Keratinocyte (primary cell): ENCODE measurements around the gene IRGQ. TPM values are rescaled to one million over a fixed set of nuclear protein-coding genes. Genes with fewer than 3 reads are reported as not detected.
A peak's percentile ranks its signal among the peaks of the same experiment; 100 is the strongest.

Experiments
- DNase-seq: peaks from one replicate; pipeline ENCODE4 v3.0.0-alpha.2; 2011; ENCODE audit warnings: low read depth, missing footprints, low spot score
- FAIRE-seq: peaks from 2 replicates; lab custom pipeline; 2011; peaks lifted over from hg19 to GRCh38; lab: Jason Lieb, UNC
- H2AFZ ChIP-seq: 2 replicates; pipeline ENCODE4 v1.6.0; 2012; ENCODE audit warnings: low read length, control low read depth, inconsistent platforms; ENCODE audit not compliant: control insufficient read depth
- H3K27ac ChIP-seq: 2 replicates; pipeline ENCODE4 v1.5.1; 2011; ENCODE audit warnings: low read length; ENCODE audit not compliant: control insufficient read depth, insufficient read depth
- H3K27me3 ChIP-seq: 3 replicates; pipeline ENCODE4 v1.6.0; 2011; ENCODE audit warnings: low read length; ENCODE audit not compliant: control insufficient read depth, insufficient read depth; ENCODE audit errors: extremely low read depth
- H3K36me3 ChIP-seq, 2 experiments: 2 replicates in 1 of 2; 3 replicates in 1 of 2; pipeline ENCODE4 v1.5.1; 2011; ENCODE audit warnings: low read length in 2 of 2, mild to moderate bottlenecking in 1 of 2; ENCODE audit not compliant: control insufficient read depth in 2 of 2, insufficient read depth in 2 of 2; ENCODE audit errors: extremely low read depth in 1 of 2
- H3K4me1 ChIP-seq: 3 replicates; pipeline ENCODE4 v1.5.1; 2011; ENCODE audit warnings: low read length; ENCODE audit not compliant: control insufficient read depth, insufficient read depth; ENCODE audit errors: extremely low read depth
- H3K4me2 ChIP-seq: 3 replicates; pipeline ENCODE4 v1.6.0; 2011; ENCODE audit warnings: low read depth, low read length; ENCODE audit not compliant: control insufficient read depth, insufficient read depth; ENCODE audit errors: extremely low read depth
- H3K4me3 ChIP-seq, 3 experiments: fragments of 200-600 bp in 1 of 3; sonication (generic) in 1 of 3; 2 replicates in 2 of 3; 3 replicates in 1 of 3; pipeline ENCODE4 v1.5.1; 2011 to 2016; ENCODE audit warnings: low read length in 3 of 3, mild to moderate bottlenecking in 3 of 3, control low read depth in 2 of 3, inconsistent platforms in 1 of 3, low read depth in 1 of 3, mixed read lengths in 1 of 3, mixed run types in 1 of 3, moderate library complexity in 1 of 3; ENCODE audit not compliant: control insufficient read depth in 2 of 3, insufficient read depth in 2 of 3; ENCODE audit errors: extremely low read depth in 1 of 3
- H3K79me2 ChIP-seq: 2 replicates; pipeline ENCODE4 v1.6.0; 2012; ENCODE audit warnings: low read length; ENCODE audit not compliant: control insufficient read depth, insufficient read depth
- H3K9ac ChIP-seq: 3 replicates; pipeline ENCODE4 v1.6.0; 2011; ENCODE audit warnings: low read length; ENCODE audit not compliant: control insufficient read depth, insufficient read depth; ENCODE audit errors: extremely low read depth
- H3K9me1 ChIP-seq: 3 replicates; pipeline ENCODE4 v1.6.0; 2011; ENCODE audit warnings: low read length; ENCODE audit not compliant: control insufficient read depth, insufficient read depth; ENCODE audit errors: extremely low read depth
- H3K9me3 ChIP-seq: 2 replicates; pipeline ENCODE4 v1.5.1; 2012; ENCODE audit warnings: low read depth, low read length; ENCODE audit not compliant: control insufficient read depth
- H4K20me1 ChIP-seq: 3 replicates; pipeline ENCODE4 v1.6.0; 2011; ENCODE audit warnings: low read length; ENCODE audit not compliant: control insufficient read depth, insufficient read depth; ENCODE audit errors: extremely low read depth
- EZH2 ChIP-seq: IDR thresholded peaks from one replicate; pipeline ENCODE4 v1.6.1; 2012; ENCODE audit warnings: inconsistent platforms, mild to moderate bottlenecking, low read length, moderate library complexity
- dilution Hi-C: fragments of 300-500 bp; cut with MboI; formaldehyde crosslinking; loops from one replicate; pipeline ENCODE4 v1.7.0; 2020; ENCODE audit warnings: low sequenced_read_pairs; ENCODE audit not compliant: extremely low pct_ligation_motif_present
- polyA plus RNA-seq, 5 experiments: library from polyadenylated mRNA; depleted of rRNA in 3 of 5; stranded (reverse) in 3 of 5; stranded (forward) in 1 of 5; unstranded in 1 of 5; fragments of >200 nt; gene quantifications; 1 replicate in 1 of 5; 2 replicates in 3 of 5; 3 replicates in 1 of 5; pipeline versions ENCODE4 v1.2.1 to v1.2.3, GENCODE V29; 2011 to 2012; ENCODE audit warnings: missing spikeins in 2 of 5, low read depth in 1 of 5, low replicate concordance in 1 of 5
- TF ChIP-seq, protein P1 (sequence below), 3 experiments: IDR thresholded peaks in 1 of 3; conservative IDR thresholded peaks in 1 of 3; optimal IDR thresholded peaks in 1 of 3; 2 replicates in 2 of 3; 3 replicates in 1 of 3; pipeline versions ENCODE3 to v1.5.1; 2011; ENCODE audit warnings: low read length in 3 of 3, mild to moderate bottlenecking in 3 of 3, moderate library complexity in 2 of 3, control low read depth in 1 of 3, inconsistent platforms in 1 of 3; ENCODE audit not compliant: insufficient read depth in 2 of 3; ENCODE audit errors: extremely low read depth in 1 of 3

IRGQ gene
- polyA plus RNA-seq, 1 donor (not counting 4 experiments of a cell fraction or from before 2014, with no cell fraction given): 12.9 TPM

DNA sequence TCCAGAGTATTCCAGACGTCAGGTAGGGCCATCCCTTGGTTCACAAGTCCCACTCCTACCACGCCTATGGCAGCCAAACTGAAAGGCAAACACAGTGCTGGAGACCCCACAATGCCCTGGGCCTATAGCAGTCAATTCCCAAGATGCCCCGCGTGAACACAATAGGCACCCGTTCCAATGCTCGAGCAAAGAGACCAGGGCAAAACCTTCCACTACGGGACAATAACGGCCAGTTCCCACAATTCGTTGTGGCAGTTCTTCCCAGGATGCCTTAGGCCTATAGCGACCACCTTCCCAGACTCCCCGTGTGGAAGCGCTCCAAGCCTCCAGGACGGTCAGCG, 23.0 kb upstream of the IRGQ start:
- peak; percentile 34 for FAIRE-seq
- Histone ChIP-seq H3K4me1 (peaks cover 16% of the 10 kb centered on the region), H3K9ac (peak overlapping the region; percentile 67), H3K27me3 (no peaks in the 10 kb centered on the region), H3K9me3 (no peaks in the 10 kb centered on the region), H3K36me3 (peaks cover 0 to 4% of the 10 kb centered on the region in 2 experiments), H3K4me3 (peak overlapping the region; percentile 54 to 69 (median 54)), H4K20me1 (no peaks in the 10 kb centered on the region), H3K4me2 (peak overlapping the region; percentile 86), H3K27ac (peak overlapping the region; percentile 63), H3K79me2 (peaks cover 15% of the 10 kb centered on the region), H2AFZ (peak overlapping the region; percentile 67), H3K9me1 (no peaks in the 10 kb centered on the region)
- dilution Hi-C loops: no loop called here
- TF ChIP-seq, protein P1, sequence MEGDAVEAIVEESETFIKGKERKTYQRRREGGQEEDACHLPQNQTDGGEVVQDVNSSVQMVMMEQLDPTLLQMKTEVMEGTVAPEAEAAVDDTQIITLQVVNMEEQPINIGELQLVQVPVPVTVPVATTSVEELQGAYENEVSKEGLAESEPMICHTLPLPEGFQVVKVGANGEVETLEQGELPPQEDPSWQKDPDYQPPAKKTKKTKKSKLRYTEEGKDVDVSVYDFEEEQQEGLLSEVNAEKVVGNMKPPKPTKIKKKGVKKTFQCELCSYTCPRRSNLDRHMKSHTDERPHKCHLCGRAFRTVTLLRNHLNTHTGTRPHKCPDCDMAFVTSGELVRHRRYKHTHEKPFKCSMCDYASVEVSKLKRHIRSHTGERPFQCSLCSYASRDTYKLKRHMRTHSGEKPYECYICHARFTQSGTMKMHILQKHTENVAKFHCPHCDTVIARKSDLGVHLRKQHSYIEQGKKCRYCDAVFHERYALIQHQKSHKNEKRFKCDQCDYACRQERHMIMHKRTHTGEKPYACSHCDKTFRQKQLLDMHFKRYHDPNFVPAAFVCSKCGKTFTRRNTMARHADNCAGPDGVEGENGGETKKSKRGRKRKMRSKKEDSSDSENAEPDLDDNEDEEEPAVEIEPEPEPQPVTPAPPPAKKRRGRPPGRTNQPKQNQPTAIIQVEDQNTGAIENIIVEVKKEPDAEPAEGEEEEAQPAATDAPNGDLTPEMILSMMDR (optimal IDR thresholded peaks at IDR 0.05 in 1 of 3, IDR thresholded peaks at IDR 0.05 in 1 of 3, conservative IDR thresholded peaks at IDR 0.05 in 1 of 3; ENCODE audit: extremely low read depth in 1 of 3, insufficient read depth in 2 of 3, low read length in 3 of 3): no peak
- no peak for TF ChIP-seq EZH2
- DNase-seq: no peak

DNA sequence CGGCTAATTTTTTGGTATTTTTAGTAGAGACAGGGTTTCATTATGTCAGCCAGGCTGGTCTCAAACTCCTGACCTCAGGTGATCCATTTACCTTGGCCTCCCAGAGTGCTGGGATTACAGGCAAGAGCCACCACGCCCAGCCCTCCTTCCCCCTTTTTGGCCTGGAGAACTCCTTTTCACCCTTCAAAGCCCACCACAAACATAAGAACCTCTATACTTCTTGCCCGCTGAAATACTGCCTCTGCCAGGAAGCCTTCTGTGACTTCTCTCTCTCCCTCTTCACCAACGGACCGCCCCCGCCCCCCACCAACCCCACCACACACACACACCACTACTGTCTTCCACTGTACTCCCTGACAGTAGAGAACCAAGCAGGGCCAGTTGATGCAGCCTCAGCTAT, 21.0 kb upstream of the IRGQ start:
- Histone ChIP-seq H2AFZ (no peak overlapping the region), H3K4me3 (no peak overlapping the region), H3K4me1 (peaks cover 16% of the 10 kb centered on the region), H3K9me3 (no peaks in the 10 kb centered on the region), H3K9me1 (no peaks in the 10 kb centered on the region), H3K79me2 (peaks cover 15% of the 10 kb centered on the region), H3K9ac (no peak overlapping the region), H3K27me3 (no peaks in the 10 kb centered on the region), H3K27ac (no peak overlapping the region), H4K20me1 (no peaks in the 10 kb centered on the region), H3K36me3 (peaks cover 3 to 10% of the 10 kb centered on the region in 2 experiments), H3K4me2 (no peak overlapping the region)
- no peak for TF ChIP-seq EZH2
- TF ChIP-seq, protein P1 (optimal IDR thresholded peaks at IDR 0.05 in 1 of 3, IDR thresholded peaks at IDR 0.05 in 1 of 3, conservative IDR thresholded peaks at IDR 0.05 in 1 of 3; ENCODE audit: extremely low read depth in 1 of 3, insufficient read depth in 2 of 3, low read length in 3 of 3): no peak
- FAIRE-seq: no peak
- dilution Hi-C loops: no loop called here
- DNase-seq: no peak
